Fibroblast of skin of right biceps (primary cell): ENCODE results near the gene KIFBP.
"Not testable (repeated sequence)": the region's sequence is repeated elsewhere in the genome, so short reads cannot be mapped to it uniquely, and the experiment has no call there.

Experiments used
- DNase-seq: peaks from one replicate; pipeline ENCODE4 v3.0.0-alpha.2; 2013

KIFBP gene

GRCh38 chr10:68988530-68989316 lies at the start of gene KIFBP:
TSS of gene KIFBP (plus strand) at chr10:68988803. CDS start at chr10:68988833, 30 bp downstream.
- DNase-seq, result peak; percentile 98

- no peak for DNase-seq
Measured at GRCh38 chr10:68938884-68939283, 49.7 kb upstream of the KIFBP start.

GRCh38 chr10:68940917-68941316 lies 47.7 kb upstream of the KIFBP start:
- DNase-seq, result not testable (repeated sequence)

- no peak for DNase-seq
Measured at GRCh38 chr10:68950598-68950997, 38.0 kb upstream of the KIFBP start.

GRCh38 chr10:68954904-68955303 lies 33.7 kb upstream of the KIFBP start:
- DNase-seq, result no peak

GRCh38 chr10:68955355-68955831 lies 33.2 kb upstream of the KIFBP start:
- no peak for DNase-seq

- DNase-seq, result peak; percentile 92
Measured at GRCh38 chr10:68955832-68956532, 32.6 kb upstream of the KIFBP start, which contains the start of gene DDX21. TSS of gene DDX21 (plus strand) at chr10:68956170. CDS start at chr10:68956226, 56 bp downstream.

GRCh38 chr10:68957284-68957615 lies 31.4 kb upstream of the KIFBP start:
- no peak for DNase-seq

- DNase-seq, result peak; percentile 13
Measured at GRCh38 chr10:68957654-68958053, 30.9 kb upstream of the KIFBP start.

- DNase-seq, result no peak
Measured at GRCh38 chr10:68959695-68960527, 28.7 kb upstream of the KIFBP start.

- no peak for DNase-seq
Measured at GRCh38 chr10:68963151-68963550, 25.5 kb upstream of the KIFBP start.

- DNase-seq, result no peak
Measured at GRCh38 chr10:68973975-68974374, 14.6 kb upstream of the KIFBP start.

GRCh38 chr10:68975936-68976473 lies 12.6 kb upstream of the KIFBP start:
- DNase-seq, result not testable (repeated sequence)

GRCh38 chr10:68979738-68980137 lies 8.9 kb upstream of the KIFBP start:
- DNase-seq, result not testable (repeated sequence)

GRCh38 chr10:68981074-68981473 lies 7.5 kb upstream of the KIFBP start:
- no peak for DNase-seq

GRCh38 chr10:68982389-68982788 lies 6.2 kb upstream of the KIFBP start:
- no peak for DNase-seq

- DNase-seq, result no peak
Measured at GRCh38 chr10:68987611-68988010, 992 bp upstream of the KIFBP start.

- DNase-seq, result peak; percentile 15
Measured at GRCh38 chr10:68989317-68989990, 851 bp downstream of the KIFBP start.

GRCh38 chr10:68992636-68993440 lies 4.2 kb downstream of the KIFBP start:
- peak; percentile 86 for DNase-seq

GRCh38 chr10:68997211-68997610 lies 8.6 kb downstream of the KIFBP start:
- DNase-seq, result no peak

GRCh38 chr10:69004821-69005220 lies 16.2 kb downstream of the KIFBP start:
- DNase-seq, result peak; percentile 52
